Activated B cell treated with CpG ODN at 0.5 μM for 24 hours (primary cell): Measurements from ENCODE around the gene TMPRSS11B. TPM values are rescaled to one million over a fixed set of nuclear protein-coding genes. Genes with fewer than 3 reads are reported as not detected.

Source experiments
- ATAC-seq: fragments of 200-7000 bp; cut with Tn5 transposase; one replicate; pipeline ENCODE4 v1.10.0; 2021; ENCODE audit warnings: low read depth, mild to moderate bottlenecking, moderate library complexity
- CTCF ChIA-PET: fragments of 350-600 bp; sonication (Branson Sonifier 250); formaldehyde crosslinking; loops from one replicate; lab custom pipeline; 2021; ENCODE audit warnings: antibody characterized with exemption; lab: Charles Lee
- POLR2A ChIA-PET: fragments of 350-600 bp; sonication (Branson Sonifier 250); formaldehyde crosslinking; loops from one replicate; lab custom pipeline; 2021; ENCODE audit warnings: antibody characterized with exemption; lab: Charles Lee
- DNase-seq: peaks from one replicate; pipeline ENCODE4 v3.0.0; 2022
- H3K27ac Mint-ChIP-seq: one replicate; pipeline ENCODE4 v1.8.0; 2020; ENCODE audit warnings: mixed read lengths
- H3K27me3 Mint-ChIP-seq: one replicate; pipeline ENCODE4 v1.8.0; 2021; ENCODE audit warnings: mixed read lengths
- H3K36me3 Mint-ChIP-seq: one replicate; pipeline ENCODE4 v1.8.0; 2021; ENCODE audit warnings: low read depth, mixed read lengths
- H3K4me1 Mint-ChIP-seq: one replicate; pipeline ENCODE4 v1.8.0; 2021; ENCODE audit warnings: mixed read lengths
- H3K4me3 Mint-ChIP-seq: one replicate; pipeline ENCODE4 v1.8.0; 2020; ENCODE audit warnings: mild to moderate bottlenecking, mixed read lengths
- H3K9me3 Mint-ChIP-seq: one replicate; pipeline ENCODE4 v1.8.0; 2020; ENCODE audit warnings: mixed read lengths
- intact Hi-C: fragments of 100-400 bp; cut with micrococcal nuclease; formaldehyde crosslinking; loops from one replicate; pipeline ENCODE4 v1.15.1; 2024
- total RNA-seq: library from RNA; stranded (reverse); gene quantifications from 2 replicates; pipeline ENCODE4 v1.2.3, GENCODE V29; 2022
- TF ChIP-seq, protein P1 (sequence below): fragments of 200-600 bp; IDR thresholded peaks from one replicate; pipeline ENCODE4 v1.8.0; 2022; ENCODE audit warnings: antibody characterized with exemption, mild to moderate bottlenecking

The TMPRSS11B gene
- total RNA-seq, 1 donor from 2014 or later = not detected

DNA sequence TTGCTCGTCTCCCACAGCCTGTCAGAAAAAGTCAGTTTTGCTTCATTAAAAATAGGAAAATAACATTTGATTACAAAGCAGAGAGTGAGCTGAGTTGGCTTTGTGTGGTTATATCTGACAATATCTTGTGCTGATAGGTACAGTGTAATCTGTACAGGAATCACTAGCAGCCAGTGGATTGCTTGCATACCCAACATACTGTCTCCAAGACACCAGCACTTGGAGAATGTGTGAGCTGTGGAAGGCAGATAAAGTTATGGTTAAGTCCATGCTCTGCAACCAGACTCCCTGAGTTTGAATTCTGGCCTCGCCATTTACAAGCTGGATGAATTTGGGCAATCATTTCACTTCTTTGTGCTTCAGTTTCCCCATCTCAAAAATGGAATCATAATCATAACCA, 58.3 kb downstream of the TMPRSS11B start:
- intact Hi-C loops = no loop called here
- Mint-ChIP-seq H3K9me3 (no peaks in the 10 kb centered on the region), H3K4me3 (no peak overlapping the region), H3K27me3 (no peaks in the 10 kb centered on the region), H3K4me1 (no peaks in the 10 kb centered on the region), H3K36me3 (no peaks in the 10 kb centered on the region), H3K27ac (no peak overlapping the region)
- CTCF ChIA-PET = no interaction called here
- DNase-seq = no peak
- POLR2A ChIA-PET = no interaction called here
- no peak for ATAC-seq
- TF ChIP-seq, protein P1, sequence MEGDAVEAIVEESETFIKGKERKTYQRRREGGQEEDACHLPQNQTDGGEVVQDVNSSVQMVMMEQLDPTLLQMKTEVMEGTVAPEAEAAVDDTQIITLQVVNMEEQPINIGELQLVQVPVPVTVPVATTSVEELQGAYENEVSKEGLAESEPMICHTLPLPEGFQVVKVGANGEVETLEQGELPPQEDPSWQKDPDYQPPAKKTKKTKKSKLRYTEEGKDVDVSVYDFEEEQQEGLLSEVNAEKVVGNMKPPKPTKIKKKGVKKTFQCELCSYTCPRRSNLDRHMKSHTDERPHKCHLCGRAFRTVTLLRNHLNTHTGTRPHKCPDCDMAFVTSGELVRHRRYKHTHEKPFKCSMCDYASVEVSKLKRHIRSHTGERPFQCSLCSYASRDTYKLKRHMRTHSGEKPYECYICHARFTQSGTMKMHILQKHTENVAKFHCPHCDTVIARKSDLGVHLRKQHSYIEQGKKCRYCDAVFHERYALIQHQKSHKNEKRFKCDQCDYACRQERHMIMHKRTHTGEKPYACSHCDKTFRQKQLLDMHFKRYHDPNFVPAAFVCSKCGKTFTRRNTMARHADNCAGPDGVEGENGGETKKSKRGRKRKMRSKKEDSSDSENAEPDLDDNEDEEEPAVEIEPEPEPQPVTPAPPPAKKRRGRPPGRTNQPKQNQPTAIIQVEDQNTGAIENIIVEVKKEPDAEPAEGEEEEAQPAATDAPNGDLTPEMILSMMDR = no peak

GRCh38 chr4:68184923-68185322, 60.6 kb downstream of the TMPRSS11B start:
- ATAC-seq (no peak), DNase-seq (no peak)
- H3K27me3 Mint-ChIP-seq = no peaks in the 10 kb centered on the region
- no peak overlapping the region for H3K27ac Mint-ChIP-seq
- ChIA-PET POLR2A (no interaction called here), CTCF (no interaction called here)
- no peak overlapping the region for H3K4me3 Mint-ChIP-seq
- no peaks in the 10 kb centered on the region for H3K9me3 Mint-ChIP-seq
- intact Hi-C loops = no loop called here
- H3K4me1 Mint-ChIP-seq = no peaks in the 10 kb centered on the region
- TF ChIP-seq, protein P1 = no peak
- no peaks in the 10 kb centered on the region for H3K36me3 Mint-ChIP-seq

GRCh38 chr4:68183417-68183816, 62.1 kb downstream of the TMPRSS11B start:
- Mint-ChIP-seq H3K9me3 (no peaks in the 10 kb centered on the region), H3K4me1 (no peaks in the 10 kb centered on the region), H3K4me3 (no peak overlapping the region), H3K36me3 (no peaks in the 10 kb centered on the region), H3K27me3 (no peaks in the 10 kb centered on the region), H3K27ac (no peak overlapping the region)
- TF ChIP-seq, protein P1 = no peak
- DNase-seq (no peak), ATAC-seq (no peak)
- POLR2A ChIA-PET = no interaction called here
- intact Hi-C loops = no loop called here
- CTCF ChIA-PET = no interaction called here

DNA sequence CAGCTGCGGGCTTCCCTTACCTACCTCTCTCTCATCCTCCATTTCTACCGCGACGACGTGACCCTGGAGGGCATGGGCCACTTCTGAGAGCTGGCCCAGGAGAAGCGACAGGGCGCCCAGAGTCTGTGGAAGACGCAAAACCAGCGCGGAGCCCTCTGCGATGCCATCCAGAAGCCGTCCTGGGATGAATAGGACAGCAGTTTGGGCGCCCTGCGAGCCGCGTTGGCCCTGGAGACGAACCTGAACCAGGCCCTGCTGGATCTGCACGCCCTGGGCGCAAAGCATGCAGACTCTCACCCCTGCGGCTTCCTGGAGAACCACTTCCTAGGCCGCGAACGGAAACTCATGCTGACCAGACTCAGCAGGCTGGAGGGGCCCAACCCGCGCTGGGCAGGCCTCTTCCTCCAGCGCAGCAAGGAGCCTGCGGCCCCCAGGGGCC, 63.1 kb downstream of the TMPRSS11B start:
- Mint-ChIP-seq H3K27me3 (no peaks in the 10 kb centered on the region), H3K4me1 (no peaks in the 10 kb centered on the region), H3K27ac (no peak overlapping the region), H3K4me3 (no peak overlapping the region), H3K36me3 (no peaks in the 10 kb centered on the region), H3K9me3 (no peaks in the 10 kb centered on the region)
- intact Hi-C loops = no loop called here
- TF ChIP-seq, protein P1 = no peak
- ChIA-PET CTCF (no interaction called here), POLR2A (no interaction called here)
- ATAC-seq = no peak
- DNase-seq = no peak

- no peaks in the 10 kb centered on the region for H3K9me3 Mint-ChIP-seq
- TF ChIP-seq, protein P1 = no peak
- H3K27ac Mint-ChIP-seq = no peak overlapping the region
- ChIA-PET POLR2A (no interaction called here), CTCF (no interaction called here)
- H3K4me1 Mint-ChIP-seq = no peaks in the 10 kb centered on the region
- no peaks in the 10 kb centered on the region for H3K36me3 Mint-ChIP-seq
- intact Hi-C loops = no loop called here
- ATAC-seq (no peak), DNase-seq (no peak)
- H3K4me3 Mint-ChIP-seq = no peak overlapping the region
- no peaks in the 10 kb centered on the region for H3K27me3 Mint-ChIP-seq
These were observed 64.5 kb downstream of the TMPRSS11B start for GRCh38 chr4:68180849-68181526.
